ENCODE measurements around the gene CD79B. TPM values are rescaled to one million over a fixed set of nuclear protein-coding genes. Genes with fewer than 3 reads are reported as not detected.

Gene CD79B
- total and polyA plus RNA-seq, 11 donors = 2.2 to 16.2 (median 4.9) TPM

DNA sequence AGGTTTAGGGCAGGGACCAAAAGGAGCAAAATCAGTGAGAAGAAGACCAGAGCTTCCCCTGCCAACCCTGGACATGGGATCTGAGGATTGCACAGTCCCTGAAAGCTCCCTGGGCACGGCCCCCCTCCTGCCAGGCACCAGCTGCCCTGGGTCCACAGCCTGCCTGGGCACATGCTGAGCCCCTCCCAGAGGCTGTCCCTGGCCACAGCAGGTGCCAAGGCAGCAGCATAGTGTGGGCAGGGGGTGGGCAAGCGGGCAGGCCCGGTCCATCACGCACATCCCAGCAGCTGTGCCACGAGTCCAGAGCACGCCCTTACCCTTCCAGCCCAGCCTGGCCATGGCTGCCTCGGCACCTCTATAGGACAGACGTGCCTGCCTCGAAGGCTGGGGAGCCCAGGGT lies 27.9 kb upstream of the CD79B start:
- peak overlapping the region in 9 of 12 donors; percentile 34 to 58 (median 49) for H3K27ac ChIP-seq
- H3K4me3 ChIP-seq = no peak overlapping the region
- intact Hi-C loops (cut with DNase I) = no loop called here
- H3K27me3 ChIP-seq = no peaks in the 10 kb centered on the region
- DNase-seq (no peak), ATAC-seq (no peak)
- WGBS, 4 donors = 82 to 90% (median 84%) methylated on average over 4 to 9 of the region's 9 CpGs
- TF ChIP-seq, protein P1, sequence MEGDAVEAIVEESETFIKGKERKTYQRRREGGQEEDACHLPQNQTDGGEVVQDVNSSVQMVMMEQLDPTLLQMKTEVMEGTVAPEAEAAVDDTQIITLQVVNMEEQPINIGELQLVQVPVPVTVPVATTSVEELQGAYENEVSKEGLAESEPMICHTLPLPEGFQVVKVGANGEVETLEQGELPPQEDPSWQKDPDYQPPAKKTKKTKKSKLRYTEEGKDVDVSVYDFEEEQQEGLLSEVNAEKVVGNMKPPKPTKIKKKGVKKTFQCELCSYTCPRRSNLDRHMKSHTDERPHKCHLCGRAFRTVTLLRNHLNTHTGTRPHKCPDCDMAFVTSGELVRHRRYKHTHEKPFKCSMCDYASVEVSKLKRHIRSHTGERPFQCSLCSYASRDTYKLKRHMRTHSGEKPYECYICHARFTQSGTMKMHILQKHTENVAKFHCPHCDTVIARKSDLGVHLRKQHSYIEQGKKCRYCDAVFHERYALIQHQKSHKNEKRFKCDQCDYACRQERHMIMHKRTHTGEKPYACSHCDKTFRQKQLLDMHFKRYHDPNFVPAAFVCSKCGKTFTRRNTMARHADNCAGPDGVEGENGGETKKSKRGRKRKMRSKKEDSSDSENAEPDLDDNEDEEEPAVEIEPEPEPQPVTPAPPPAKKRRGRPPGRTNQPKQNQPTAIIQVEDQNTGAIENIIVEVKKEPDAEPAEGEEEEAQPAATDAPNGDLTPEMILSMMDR (IDR thresholded peaks at IDR 0.05) = no peak
- TF ChIP-seq POLR2A (IDR thresholded peaks at IDR 0.05) = no peak
- H3K4me1 ChIP-seq = peaks cover 8 to 47% (median 33%) of the 10 kb centered on the region in 12 donors
- H3K9me3 ChIP-seq = no peaks in the 10 kb centered on the region
- no peaks in the 10 kb centered on the region for H3K36me3 ChIP-seq

DNA sequence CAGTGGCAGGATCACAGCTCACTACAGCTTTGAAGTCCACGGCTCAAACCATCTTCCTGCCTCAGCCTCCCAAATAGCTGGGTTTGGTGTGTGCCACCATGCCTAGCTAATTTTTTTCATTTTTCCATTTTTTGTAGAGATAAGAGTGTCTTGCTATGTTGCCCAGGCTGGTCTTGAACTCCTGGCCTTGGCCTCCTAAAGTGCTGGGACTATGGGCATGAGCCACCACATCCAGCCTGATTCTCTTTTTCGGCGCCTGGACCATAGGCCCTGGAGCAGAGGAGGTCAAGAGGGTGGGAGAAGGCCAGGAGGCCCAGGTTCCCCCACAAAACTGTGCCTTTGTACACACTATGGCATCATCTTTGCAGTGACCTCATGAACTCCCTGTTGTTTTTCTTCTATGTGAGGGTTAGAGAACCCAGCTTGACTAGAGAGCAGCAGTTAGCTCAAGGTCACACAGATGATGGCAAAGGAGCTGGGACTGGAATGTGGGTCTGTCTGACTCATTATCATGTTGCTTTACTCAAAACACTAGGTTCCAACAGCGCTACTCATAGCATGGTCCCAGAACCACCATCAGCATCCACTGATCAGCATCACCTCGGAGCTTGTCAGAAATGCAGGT lies 24.3 kb upstream of the CD79B start:
- H3K27me3 ChIP-seq = no peaks in the 10 kb centered on the region
- H3K9me3 ChIP-seq = no peaks in the 10 kb centered on the region
- WGBS, 4 donors = 93 to 97% (median 96%) methylated on average over 5 of the region's 5 CpGs
- no peak for DNase-seq
- TF ChIP-seq, protein P1 (IDR thresholded peaks at IDR 0.05) = no peak
- TF ChIP-seq POLR2A (IDR thresholded peaks at IDR 0.05) = no peak
- H3K4me1 ChIP-seq = peaks cover 0 to 26% (median 16%) of the 10 kb centered on the region in 12 donors
- no peak for ATAC-seq
- H3K4me3 ChIP-seq = no peak overlapping the region
- intact Hi-C loops (cut with DNase I) = no loop called here
- no peaks in the 10 kb centered on the region for H3K36me3 ChIP-seq
- no peak overlapping the region for H3K27ac ChIP-seq

DNA sequence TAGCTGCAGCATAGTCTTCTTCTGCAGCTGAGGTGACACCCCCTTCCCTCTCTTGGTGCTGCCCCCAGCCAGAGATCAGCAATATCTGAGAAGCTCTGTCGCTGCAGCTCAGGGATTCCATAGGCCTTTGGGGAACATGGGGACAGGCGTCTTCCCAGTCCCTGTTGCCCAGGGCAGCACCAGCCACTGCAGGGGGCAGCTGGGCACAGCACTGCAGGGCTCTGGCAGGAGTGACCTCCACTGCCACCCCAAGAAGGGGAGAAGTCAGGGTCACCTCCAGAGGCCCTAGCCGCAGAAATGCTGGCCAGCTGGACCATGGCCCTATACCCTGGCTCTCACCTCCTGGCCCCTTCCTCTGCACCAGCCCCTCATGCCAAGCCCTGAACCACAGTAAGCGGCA lies 23.7 kb upstream of the CD79B start:
- 88 to 97% (median 92%) methylated on average over 3 to 4 of the region's 4 CpGs for WGBS, 4 donors
- no peak overlapping the region for H3K27ac ChIP-seq
- no peak overlapping the region for H3K4me3 ChIP-seq
- intact Hi-C loops (cut with DNase I) = no loop called here
- TF ChIP-seq, protein P1 (IDR thresholded peaks at IDR 0.05) = no peak
- TF ChIP-seq POLR2A (IDR thresholded peaks at IDR 0.05) = no peak
- peaks cover 0 to 21% (median 13%) of the 10 kb centered on the region in 12 donors for H3K4me1 ChIP-seq
- H3K9me3 ChIP-seq = no peaks in the 10 kb centered on the region
- H3K27me3 ChIP-seq = no peaks in the 10 kb centered on the region
- DNase-seq (no peak), ATAC-seq (no peak)
- H3K36me3 ChIP-seq = no peaks in the 10 kb centered on the region

DNA sequence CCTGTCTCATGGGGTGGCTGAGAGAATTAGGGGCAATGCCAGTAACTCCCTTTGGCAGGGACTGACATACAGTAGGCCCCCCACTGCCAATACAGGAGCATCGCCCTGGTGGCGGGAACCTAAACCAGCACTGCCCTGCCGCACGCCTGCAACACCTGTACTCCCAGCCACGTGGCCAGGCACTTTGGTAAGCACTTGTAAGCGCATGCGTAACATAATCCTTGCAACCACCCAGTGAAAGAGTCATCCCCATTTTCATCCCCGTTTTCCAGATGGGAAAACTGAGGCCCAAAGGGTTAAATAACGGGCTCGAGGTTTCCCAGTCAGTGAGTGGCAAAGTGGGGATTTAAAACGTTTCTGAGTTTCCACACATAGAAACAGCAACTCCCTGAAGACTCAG lies 23.1 kb upstream of the CD79B start:
- Histone ChIP-seq H3K27me3 (no peaks in the 10 kb centered on the region), H3K4me3 (no peak overlapping the region), H3K36me3 (no peaks in the 10 kb centered on the region), H3K4me1 (peaks cover 0 to 17% (median 12%) of the 10 kb centered on the region in 12 donors), H3K9me3 (no peaks in the 10 kb centered on the region), H3K27ac (no peak overlapping the region)
- no peak for DNase-seq
- TF ChIP-seq, protein P1 (IDR thresholded peaks at IDR 0.05) = no peak
- TF ChIP-seq POLR2A (IDR thresholded peaks at IDR 0.05) = no peak
- WGBS, 4 donors = 75 to 86% (median 85%) methylated on average over 7 to 11 of the region's 11 CpGs
- ATAC-seq = no peak
- intact Hi-C loops (cut with DNase I) = no loop called here

Measured in heart left ventricle (tissue), 16 donors.